GM12892 (cell line): Measurements from ENCODE around the gene DMRTC1B.
"Not testable (repeated sequence)": the region's sequence is repeated elsewhere in the genome, so short reads cannot be mapped to it uniquely, and the experiment has no call there.

Experiments used
- POLR2A ChIP-seq: IDR thresholded peaks from 2 replicates; pipeline ENCODE4 v1.6.1; 2011; ENCODE audit warnings: low read depth, low read length, control low read depth
- POLR2AphosphoS5 ChIP-seq: IDR thresholded peaks from 2 replicates; pipeline ENCODE4 v1.6.1; 2011; ENCODE audit warnings: low read depth, low read length, control low read depth

DNA sequence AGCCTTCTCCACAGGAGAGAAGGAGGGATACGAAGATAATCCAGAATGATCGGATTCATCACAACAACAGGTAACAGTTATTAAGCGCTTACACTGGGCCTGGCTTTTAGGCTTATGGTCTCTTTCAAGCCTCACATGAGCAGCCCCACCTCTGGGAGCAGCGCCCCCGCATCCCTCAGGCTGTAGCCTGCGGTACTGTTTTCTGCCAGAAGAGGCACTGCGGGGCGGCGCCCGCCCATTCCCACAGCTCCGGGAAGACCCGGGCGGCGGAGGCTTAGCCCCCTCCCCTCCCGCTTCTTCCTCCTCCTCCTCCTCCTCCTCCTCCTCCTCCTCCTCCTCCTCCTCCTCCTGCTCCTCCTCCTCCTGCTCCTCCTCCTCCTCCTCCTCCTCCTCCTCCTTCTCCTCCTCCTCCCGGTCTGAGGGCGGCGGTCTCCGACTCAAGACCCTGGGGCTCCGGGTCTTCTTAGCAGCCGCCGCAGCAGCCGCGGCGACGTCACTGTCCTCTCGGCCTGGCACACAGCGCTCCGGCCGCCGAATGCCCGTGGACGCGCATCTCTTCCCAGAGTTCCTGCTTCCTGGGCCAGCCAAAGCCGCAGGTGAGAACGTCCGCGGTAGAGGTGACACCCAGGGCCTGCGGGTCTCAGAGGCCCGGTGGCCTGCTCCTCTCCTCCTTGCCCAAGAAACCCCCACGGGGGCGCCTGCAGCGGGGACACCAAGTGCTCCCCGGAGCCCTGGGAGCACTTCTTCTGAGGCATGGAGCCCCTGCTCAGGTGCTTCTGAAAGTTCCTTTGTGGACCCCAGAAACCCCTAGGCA is at the start of gene DMRTC1B:
- TF ChIP-seq POLR2AphosphoS5, POLR2A: not testable (repeated sequence)
